GM18858 (cell line): ENCODE results near the gene RIC8B.

Experiments used
- ATAC-seq: cut with Tn5 transposase; IDR thresholded peaks from one replicate; pipeline ENCODE4 v1.9.1; 2021; ENCODE audit not compliant: unreplicated experiment

The RIC8B gene

GRCh38 chr12:106934277-106934676, 159.8 kb downstream of the RIC8B start:
- no peak for ATAC-seq
